LNCAP (cell line): ENCODE results near the gene ACER2.

Experiments used
- TF ChIP-seq, protein P1 (sequence below): fragments of 450-650 bp; IDR thresholded peaks from 2 replicates; pipeline ENCODE4 v1.5.1; 2017; ENCODE audit warnings: mild to moderate bottlenecking

ACER2 gene

DNA sequence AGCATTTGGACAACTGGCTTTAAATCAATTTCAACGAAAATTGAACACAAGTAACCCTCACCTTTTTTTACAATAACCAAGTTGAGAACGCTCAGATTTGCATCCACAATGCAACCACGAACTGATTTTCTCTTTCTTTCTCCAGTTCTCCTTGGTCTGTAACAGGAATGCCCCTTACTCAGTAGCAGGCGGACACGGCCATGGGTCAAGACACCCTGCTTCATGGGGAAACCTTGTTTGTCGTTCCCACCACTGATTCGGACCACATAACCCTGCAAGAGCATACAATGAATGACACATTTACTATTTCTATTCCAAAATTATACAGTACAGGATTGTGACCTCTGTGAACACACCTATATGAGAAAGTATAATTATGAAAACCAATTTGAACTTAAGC, 30.2 kb upstream of the ACER2 start:
- TF ChIP-seq, protein P1, sequence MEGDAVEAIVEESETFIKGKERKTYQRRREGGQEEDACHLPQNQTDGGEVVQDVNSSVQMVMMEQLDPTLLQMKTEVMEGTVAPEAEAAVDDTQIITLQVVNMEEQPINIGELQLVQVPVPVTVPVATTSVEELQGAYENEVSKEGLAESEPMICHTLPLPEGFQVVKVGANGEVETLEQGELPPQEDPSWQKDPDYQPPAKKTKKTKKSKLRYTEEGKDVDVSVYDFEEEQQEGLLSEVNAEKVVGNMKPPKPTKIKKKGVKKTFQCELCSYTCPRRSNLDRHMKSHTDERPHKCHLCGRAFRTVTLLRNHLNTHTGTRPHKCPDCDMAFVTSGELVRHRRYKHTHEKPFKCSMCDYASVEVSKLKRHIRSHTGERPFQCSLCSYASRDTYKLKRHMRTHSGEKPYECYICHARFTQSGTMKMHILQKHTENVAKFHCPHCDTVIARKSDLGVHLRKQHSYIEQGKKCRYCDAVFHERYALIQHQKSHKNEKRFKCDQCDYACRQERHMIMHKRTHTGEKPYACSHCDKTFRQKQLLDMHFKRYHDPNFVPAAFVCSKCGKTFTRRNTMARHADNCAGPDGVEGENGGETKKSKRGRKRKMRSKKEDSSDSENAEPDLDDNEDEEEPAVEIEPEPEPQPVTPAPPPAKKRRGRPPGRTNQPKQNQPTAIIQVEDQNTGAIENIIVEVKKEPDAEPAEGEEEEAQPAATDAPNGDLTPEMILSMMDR, result no peak

DNA sequence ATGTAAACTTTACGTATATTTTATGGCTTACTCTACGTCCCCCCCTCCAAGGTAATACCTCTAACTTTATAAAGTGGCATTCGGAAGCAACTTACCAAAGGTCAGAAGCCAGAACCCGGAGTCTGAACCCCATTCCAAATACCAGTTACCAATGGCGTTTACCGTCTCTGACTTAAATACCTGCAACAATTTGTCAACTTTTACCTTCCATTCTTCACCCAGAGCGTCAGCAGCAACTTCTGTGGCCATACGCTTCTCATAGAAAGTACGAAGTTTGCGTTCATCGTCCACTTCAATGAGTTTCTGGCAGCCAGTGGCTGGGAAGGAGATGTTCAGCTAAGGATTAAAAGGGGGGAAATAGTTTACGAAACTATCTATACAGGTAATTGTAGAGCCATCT, 29.5 kb upstream of the ACER2 start:
- TF ChIP-seq, protein P1, result no peak

DNA sequence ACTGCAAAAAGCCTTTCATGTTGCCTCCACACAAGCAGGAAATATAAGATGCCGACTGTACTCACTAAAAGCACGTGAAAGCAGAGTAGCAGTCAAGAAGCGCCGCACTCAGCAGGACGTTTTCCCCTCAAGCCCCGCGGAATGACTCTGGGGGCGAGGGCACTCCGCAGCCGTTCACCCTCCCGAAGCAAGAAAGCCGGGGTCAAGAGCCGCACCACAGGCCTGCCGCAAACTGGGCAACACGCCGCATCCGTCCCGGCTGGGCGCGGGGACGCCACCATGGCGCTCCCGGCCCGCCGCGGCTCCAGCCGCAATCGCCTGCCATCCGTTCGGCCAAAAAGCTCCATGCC, 29.1 kb upstream of the ACER2 start:
- TF ChIP-seq, protein P1, result no peak

DNA sequence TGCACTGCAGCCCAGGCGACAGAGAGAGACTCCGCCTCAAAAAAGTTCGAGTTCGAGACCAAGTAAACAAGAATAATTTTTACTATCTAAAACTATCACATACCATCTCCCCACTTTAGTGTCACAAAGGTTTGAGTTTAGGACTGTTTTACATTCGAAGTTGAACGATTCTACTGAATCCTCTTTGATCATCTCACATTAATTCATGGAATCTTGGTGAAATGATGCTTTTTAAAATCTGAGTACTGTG, 28.1 kb upstream of the ACER2 start:
- TF ChIP-seq, protein P1, result no peak

DNA sequence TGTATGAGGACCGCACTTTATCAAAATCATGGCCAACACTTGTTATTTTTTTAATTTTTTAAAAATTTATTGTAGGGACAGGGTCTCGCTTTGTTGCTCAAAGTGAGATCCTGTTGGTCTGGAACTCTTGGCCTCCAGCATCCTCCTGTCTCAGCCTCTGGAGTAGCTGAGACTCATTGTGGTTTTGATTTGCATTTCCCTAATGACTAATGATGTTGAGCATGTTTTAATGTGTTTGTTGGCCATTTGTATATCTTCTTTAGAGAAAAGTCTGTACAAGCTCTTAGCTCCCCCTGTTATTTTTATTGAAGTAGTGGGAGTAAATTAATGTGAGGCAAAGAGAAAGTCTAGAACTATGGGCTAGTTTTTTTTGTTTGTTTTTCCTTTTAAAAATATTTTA, 27.2 kb upstream of the ACER2 start:
- TF ChIP-seq, protein P1, result no peak

DNA sequence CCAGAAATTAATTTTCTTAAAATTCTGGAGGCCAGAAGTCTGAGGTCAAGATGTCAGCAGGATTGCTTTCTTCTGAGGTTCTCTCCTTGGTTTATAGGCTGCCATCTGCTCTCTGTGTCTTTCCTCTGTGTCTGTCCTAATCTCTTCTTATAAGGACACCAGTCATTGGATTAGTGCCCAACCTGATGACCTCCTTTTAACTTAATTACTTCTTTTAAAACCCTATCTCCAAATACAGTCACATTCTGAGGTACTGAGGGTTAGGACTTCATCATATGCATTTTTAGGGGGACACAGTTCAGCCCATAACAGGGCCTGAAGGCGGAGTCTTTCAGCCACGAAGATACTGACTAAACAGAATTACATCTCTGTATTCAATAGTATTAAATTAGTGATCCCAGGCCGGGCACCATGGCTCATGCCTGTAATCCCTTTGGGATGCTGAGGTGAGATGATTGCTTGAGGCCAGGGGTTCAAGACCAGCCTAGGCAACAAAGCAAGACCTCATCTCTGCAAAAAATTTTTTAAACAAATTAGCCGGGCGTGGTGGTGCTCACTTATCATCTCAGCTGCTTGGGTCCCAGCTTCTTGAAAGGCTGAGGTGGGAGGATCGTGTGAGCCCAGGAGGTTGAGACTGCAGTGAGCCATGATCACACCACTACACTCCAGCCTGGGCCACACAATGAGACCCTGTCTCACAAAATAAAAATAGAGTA, 22.9 kb upstream of the ACER2 start:
- TF ChIP-seq, protein P1, result no peak

DNA sequence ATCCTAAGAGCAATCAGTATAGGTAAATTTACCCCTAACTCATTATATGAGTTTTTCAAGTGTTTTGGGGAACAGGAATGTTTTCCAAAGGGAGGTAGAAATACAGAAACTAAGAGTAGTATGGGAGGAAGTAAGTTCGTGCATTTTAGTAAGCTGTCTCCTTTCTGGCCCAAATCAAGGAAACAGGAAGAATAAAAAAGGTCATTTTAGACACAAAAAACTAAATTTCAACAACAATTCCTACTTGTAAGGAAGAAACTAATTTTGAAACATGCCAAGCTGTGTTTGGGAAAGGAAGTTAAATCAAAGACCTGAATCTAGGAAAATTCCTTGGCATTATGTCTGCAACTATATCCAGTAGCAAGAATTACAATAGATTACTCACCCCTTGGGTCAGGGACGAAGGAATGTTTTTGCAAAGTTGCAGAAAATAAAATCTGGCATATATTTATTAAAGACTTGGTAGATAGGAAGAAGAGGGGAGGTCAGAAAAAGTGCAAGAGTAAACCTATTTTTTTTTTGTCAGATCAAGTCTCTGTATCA, 22.2 kb upstream of the ACER2 start:
- TF ChIP-seq, protein P1, result no peak

DNA sequence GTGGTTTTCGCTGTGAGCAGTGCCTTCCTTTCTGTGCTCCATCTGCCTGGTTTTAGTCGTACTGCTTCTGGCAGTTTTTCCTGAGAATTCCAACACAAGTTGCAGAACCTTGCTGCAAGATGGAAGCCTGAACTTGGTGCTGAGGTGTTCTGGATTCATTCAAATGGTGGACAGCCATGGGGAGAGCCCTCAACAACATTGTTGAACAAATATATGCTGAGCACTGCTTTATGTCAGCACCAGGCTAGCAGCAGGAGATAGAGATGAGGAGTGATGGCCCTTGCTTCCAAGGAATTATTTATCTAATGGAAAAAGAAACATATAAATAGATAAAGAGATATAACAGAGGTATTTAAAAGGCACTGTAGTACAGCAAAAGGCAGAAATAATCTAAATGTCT, 21.5 kb upstream of the ACER2 start:
- TF ChIP-seq, protein P1, result no peak
